ENCODE data around the gene FASTK. TPM values are rescaled to one million over a fixed set of nuclear protein-coding genes. Genes with fewer than 3 reads are reported as not detected.
A peak's percentile ranks its signal among the peaks of the same experiment; 100 is the strongest.

Gene FASTK
- total and polyA plus RNA-seq, 2 of the 4 experiments (the other 2 are of a cell fraction): 53.8 to 115 TPM

DNA sequence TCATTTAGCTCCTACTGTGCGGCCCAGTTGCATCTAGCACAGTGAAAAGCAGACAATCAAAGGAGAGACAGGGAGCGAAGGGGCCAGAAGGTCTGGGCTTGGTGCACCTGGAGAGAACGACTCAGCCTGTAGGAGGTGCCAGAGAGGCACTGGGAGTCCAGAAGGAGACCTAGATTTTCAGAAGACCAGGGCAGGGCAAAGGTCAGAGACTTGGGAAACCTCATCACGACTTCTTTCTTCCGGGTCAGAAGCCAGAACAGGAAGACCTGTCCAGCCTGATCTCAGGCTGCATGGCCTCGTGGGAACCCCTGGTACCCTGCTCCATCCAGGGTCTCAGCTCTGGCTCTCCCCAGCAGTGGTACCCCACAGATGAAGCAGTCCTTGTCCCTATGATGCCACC is 10.8 kb upstream of the FASTK start:
- Histone ChIP-seq H3K36me3 (ENCODE audit: control insufficient read depth, insufficient read depth, low read length) (peaks cover 11% of the 10 kb centered on the region; the same call in 1 of the 2 replicates), H4K20me1 (ENCODE audit: insufficient read depth, low read length) (peaks cover 89% of the 10 kb centered on the region), H3K23ac (ENCODE audit: low read depth, low read length) (no peak overlapping the region), H3K9ac (ENCODE audit: low read depth, low read length) (no peak overlapping the region), H3K18ac (ENCODE audit: low read depth, low read length) (no peak overlapping the region), H3K27me3 (ENCODE audit: control insufficient read depth, insufficient read depth, low read length) (no peaks in the 10 kb centered on the region), H2BK15ac (ENCODE audit: low read depth, low read length) (no peak overlapping the region), H4K5ac (ENCODE audit: low read depth, low read length) (no peak overlapping the region), H3K9me3 (ENCODE audit: control insufficient read depth, insufficient read depth, low read length) (no peaks in the 10 kb centered on the region), H3K9me1 (ENCODE audit: insufficient read depth, low read length) (peaks cover 15% of the 10 kb centered on the region), H3K79me1 (ENCODE audit: low read depth in 1 of 2, low read length in 2 of 2) (peaks cover 4 to 79% of the 10 kb centered on the region in 2 experiments; a peak in 2 of 4 replicates), H2BK120ac (ENCODE audit: low read depth, low read length) (no peak overlapping the region), H4K91ac (ENCODE audit: insufficient read depth, low read depth, low read length) (no peak overlapping the region), H3K4me3 (ENCODE audit: insufficient read depth, low read depth, low read length) (no peak overlapping the region), H2AFZ (replicated peaks; ENCODE audit: low read length, poor library complexity) (no peak overlapping the region), H3K4ac (ENCODE audit: low read depth, low read length) (no peak overlapping the region), H3K14ac (replicated peaks; ENCODE audit: low read depth, low read length) (no peak overlapping the region), H2BK20ac (ENCODE audit: low read depth, low read length) (no peak overlapping the region), H2AK9ac (replicated peaks; ENCODE audit: low read depth, low read length, poor library complexity) (peak overlapping the region; percentile 44), H2BK5ac (ENCODE audit: low read depth, low read length, poor library complexity, severe bottlenecking) (no peak overlapping the region), H3K27ac (ENCODE audit: insufficient read depth, low read length) (no peak overlapping the region), H3K4me2 (ENCODE audit: low read depth, low read length) (no peak overlapping the region), H2AK5ac (ENCODE audit: low read depth, low read length) (no peak overlapping the region), H3K56ac (ENCODE audit: extremely low read depth, insufficient read depth, low read length) (no peak overlapping the region), H4K8ac (ENCODE audit: low read depth in 2 of 2, low read length in 2 of 2) (no peak overlapping the region), H3K4me1 (ENCODE audit: control insufficient read depth, insufficient read depth, low read length) (peaks cover 24% of the 10 kb centered on the region)
- ChIA-PET POLR2A (ENCODE audit: unreplicated experiment) (no interaction called here), CTCF (interaction anchor here (1.3 to 1.9 kb wide), 2 partner anchors 12 to 17 kb away, joined by 4 to 5 read pairs; no protein-coding TSS in a partner anchor)
- intact Hi-C loops (cut with micrococcal nuclease) (no loop called here), in situ Hi-C loops (cut with MboI; ENCODE audit: low sequenced_read_pairs) (no loop called here), dilution Hi-C loops (cut with HindIII; ENCODE audit: low sequenced_read_pairs, unreplicated experiment) (no loop called here)
- ATAC-seq (ENCODE audit: low read depth) (no peak), DNase-seq (no peak)
- 72% methylated on average over 2 of the region's 6 CpGs; no CpG with 5 or more reads in 1 of the 2 experiments for WGBS, 2 experiments (ENCODE audit: extremely low coverage in 2 of 2, insufficient read length in 1 of 2)
- TF ChIP-seq, protein P1, sequence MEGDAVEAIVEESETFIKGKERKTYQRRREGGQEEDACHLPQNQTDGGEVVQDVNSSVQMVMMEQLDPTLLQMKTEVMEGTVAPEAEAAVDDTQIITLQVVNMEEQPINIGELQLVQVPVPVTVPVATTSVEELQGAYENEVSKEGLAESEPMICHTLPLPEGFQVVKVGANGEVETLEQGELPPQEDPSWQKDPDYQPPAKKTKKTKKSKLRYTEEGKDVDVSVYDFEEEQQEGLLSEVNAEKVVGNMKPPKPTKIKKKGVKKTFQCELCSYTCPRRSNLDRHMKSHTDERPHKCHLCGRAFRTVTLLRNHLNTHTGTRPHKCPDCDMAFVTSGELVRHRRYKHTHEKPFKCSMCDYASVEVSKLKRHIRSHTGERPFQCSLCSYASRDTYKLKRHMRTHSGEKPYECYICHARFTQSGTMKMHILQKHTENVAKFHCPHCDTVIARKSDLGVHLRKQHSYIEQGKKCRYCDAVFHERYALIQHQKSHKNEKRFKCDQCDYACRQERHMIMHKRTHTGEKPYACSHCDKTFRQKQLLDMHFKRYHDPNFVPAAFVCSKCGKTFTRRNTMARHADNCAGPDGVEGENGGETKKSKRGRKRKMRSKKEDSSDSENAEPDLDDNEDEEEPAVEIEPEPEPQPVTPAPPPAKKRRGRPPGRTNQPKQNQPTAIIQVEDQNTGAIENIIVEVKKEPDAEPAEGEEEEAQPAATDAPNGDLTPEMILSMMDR (conservative IDR thresholded peaks at IDR 0.05; ENCODE audit: low read depth, low read length): peak; percentile 43
- TF ChIP-seq, protein P2, sequence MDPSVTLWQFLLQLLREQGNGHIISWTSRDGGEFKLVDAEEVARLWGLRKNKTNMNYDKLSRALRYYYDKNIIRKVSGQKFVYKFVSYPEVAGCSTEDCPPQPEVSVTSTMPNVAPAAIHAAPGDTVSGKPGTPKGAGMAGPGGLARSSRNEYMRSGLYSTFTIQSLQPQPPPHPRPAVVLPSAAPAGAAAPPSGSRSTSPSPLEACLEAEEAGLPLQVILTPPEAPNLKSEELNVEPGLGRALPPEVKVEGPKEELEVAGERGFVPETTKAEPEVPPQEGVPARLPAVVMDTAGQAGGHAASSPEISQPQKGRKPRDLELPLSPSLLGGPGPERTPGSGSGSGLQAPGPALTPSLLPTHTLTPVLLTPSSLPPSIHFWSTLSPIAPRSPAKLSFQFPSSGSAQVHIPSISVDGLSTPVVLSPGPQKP (IDR thresholded peaks at IDR 0.05; ENCODE audit: borderline replicate concordance, low read depth, low read length): no peak
- peak; percentile 38; the same call in 1 of the 2 replicates for TF ChIP-seq RAD21 (IDR thresholded peaks at IDR 0.05; ENCODE audit: low read length)
- BruUV-seq (replicated peaks): no TSS peak
